ENCODE measurements around the gene TNFSF10. TPM values are rescaled to one million over a fixed set of nuclear protein-coding genes. Genes with fewer than 3 reads are reported as not detected.

Gene TNFSF10
- total RNA-seq, 4 donors from 2014 or later: 23.3 to 31.4 (median 27.7) TPM

GRCh38 chr3:172539273-172539672, 16.0 kb upstream of the TNFSF10 start:
- TF ChIP-seq POLR2AphosphoS5 (IDR thresholded peaks at IDR 0.05) (no peak), CTCF (IDR thresholded peaks at IDR 0.05) (no peak), POLR2A (IDR thresholded peaks at IDR 0.05; ENCODE audit: low read depth) (no peak), EP300 (IDR thresholded peaks at IDR 0.05) (no peak)
- Histone ChIP-seq H3K4me3 (no peak overlapping the region), H3K9me3 (no peaks in the 10 kb centered on the region), H3K27ac (replicated peaks in 1 of 4) (no peak overlapping the region), H3K4me1 (peaks cover 13 to 32% (median 22%) of the 10 kb centered on the region in 4 donors), H3K36me3 (no peaks in the 10 kb centered on the region), H3K27me3 (no peaks in the 10 kb centered on the region)
- WGBS: 88% methylated on average over 4 of the region's 4 CpGs
- intact Hi-C loops (cut with DNase I): no loop called here
- no peak for DNase-seq (ENCODE audit: extremely low spot score)

GRCh38 chr3:172538368-172539151, 15.3 kb upstream of the TNFSF10 start:
- Histone ChIP-seq H3K36me3 (no peaks in the 10 kb centered on the region), H3K27me3 (no peaks in the 10 kb centered on the region), H3K27ac (replicated peaks in 1 of 4) (no peak overlapping the region), H3K4me1 (peaks cover 13 to 28% (median 22%) of the 10 kb centered on the region in 4 donors), H3K4me3 (no peak overlapping the region), H3K9me3 (no peaks in the 10 kb centered on the region)
- 80% methylated on average over 3 of the region's 3 CpGs for WGBS
- DNase-seq (ENCODE audit: extremely low spot score): no peak
- intact Hi-C loops (cut with DNase I): no loop called here
- TF ChIP-seq POLR2AphosphoS5 (IDR thresholded peaks at IDR 0.05) (no peak), EP300 (IDR thresholded peaks at IDR 0.05) (no peak), CTCF (IDR thresholded peaks at IDR 0.05) (no peak), POLR2A (IDR thresholded peaks at IDR 0.05; ENCODE audit: low read depth) (no peak)

- H3K4me3 ChIP-seq: no peak overlapping the region
- no peaks in the 10 kb centered on the region for H3K27me3 ChIP-seq
- peaks cover 13 to 19% (median 15%) of the 10 kb centered on the region in 4 donors for H3K4me1 ChIP-seq
- no peaks in the 10 kb centered on the region for H3K9me3 ChIP-seq
- H3K27ac ChIP-seq (replicated peaks in 1 of 4): no peak overlapping the region
- 73% methylated on average over 3 of the region's 3 CpGs for WGBS
- H3K36me3 ChIP-seq: no peaks in the 10 kb centered on the region
- TF ChIP-seq POLR2AphosphoS5 (IDR thresholded peaks at IDR 0.05) (no peak), CTCF (IDR thresholded peaks at IDR 0.05) (no peak), POLR2A (IDR thresholded peaks at IDR 0.05; ENCODE audit: low read depth) (no peak), EP300 (IDR thresholded peaks at IDR 0.05) (no peak)
- DNase-seq (ENCODE audit: extremely low spot score): no peak
- intact Hi-C loops (cut with DNase I): no loop called here
These were observed 14.4 kb upstream of the TNFSF10 start for GRCh38 chr3:172537507-172538158.

GRCh38 chr3:172536993-172537419, 13.8 kb upstream of the TNFSF10 start:
- Histone ChIP-seq H3K27ac (replicated peaks in 1 of 4) (peak overlapping the region in 1 of 4 donors; percentile 13), H3K27me3 (no peaks in the 10 kb centered on the region), H3K36me3 (no peaks in the 10 kb centered on the region), H3K4me1 (peaks cover 7 to 13% (median 10%) of the 10 kb centered on the region in 4 donors), H3K9me3 (no peaks in the 10 kb centered on the region), H3K4me3 (no peak overlapping the region)
- DNase-seq (ENCODE audit: extremely low spot score): no peak
- intact Hi-C loops (cut with DNase I): no loop called here
- TF ChIP-seq EP300 (IDR thresholded peaks at IDR 0.05): no peak
- TF ChIP-seq POLR2A (IDR thresholded peaks at IDR 0.05; ENCODE audit: low read depth): no peak
- TF ChIP-seq CTCF (IDR thresholded peaks at IDR 0.05): no peak
- TF ChIP-seq POLR2AphosphoS5 (IDR thresholded peaks at IDR 0.05): no peak
- 83% methylated on average over 5 of the region's 5 CpGs for WGBS

Data from esophagus muscularis mucosa (tissue), 4 donors.